D721Med (cell line): ENCODE results near the gene FARS2.

ENCODE experiments used
- DNase-seq: peaks from one replicate; pipeline ENCODE4 v3.0.0; 2011; ENCODE audit warnings: low spot score; ENCODE audit not compliant: insufficient read length
- FAIRE-seq: peaks from 2 replicates; lab custom pipeline; 2011; peaks lifted over from hg19 to GRCh38; lab: Jason Lieb, UNC
- CTCF ChIP-seq: IDR thresholded peaks from 2 replicates; pipeline ENCODE4 v1.5.1; 2012; ENCODE audit warnings: mild to moderate bottlenecking, control low read depth; ENCODE audit not compliant: insufficient read depth; ENCODE audit errors: missing control alignments

FARS2 gene

GRCh38 chr6:5520796-5521195 lies 259.5 kb downstream of the FARS2 start:
- no peak for TF ChIP-seq CTCF
- DNase-seq (no peak), FAIRE-seq (no peak)

DNA sequence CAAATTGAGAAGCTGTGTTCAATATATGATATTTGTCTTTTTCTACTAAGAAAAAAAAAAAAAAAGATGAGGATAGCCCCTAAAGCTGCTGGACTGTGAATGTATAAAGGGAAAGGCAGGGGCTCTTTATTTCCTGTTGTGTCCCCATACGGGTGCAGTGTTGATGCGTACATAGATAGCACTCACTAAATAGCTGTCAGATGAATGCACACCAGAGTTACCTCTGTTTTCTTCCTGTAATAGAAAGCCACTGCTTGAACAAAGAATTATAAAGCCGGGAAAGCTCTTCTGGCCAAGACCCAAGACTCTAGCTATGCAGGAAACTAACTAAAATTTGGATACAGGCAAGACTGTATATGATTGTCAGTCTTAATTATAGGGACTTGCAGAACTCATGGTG lies 260.0 kb downstream of the FARS2 start:
- FAIRE-seq = no peak
- no peak for DNase-seq
- no peak for TF ChIP-seq CTCF

- DNase-seq = no peak
- FAIRE-seq = no peak
- TF ChIP-seq CTCF = no peak
These were observed 260.8 kb downstream of the FARS2 start for GRCh38 chr6:5522147-5522546.

GRCh38 chr6:5524110-5524509 lies 262.8 kb downstream of the FARS2 start:
- no peak for DNase-seq
- no peak for FAIRE-seq
- TF ChIP-seq CTCF = no peak

GRCh38 chr6:5525209-5525608 lies 263.9 kb downstream of the FARS2 start:
- FAIRE-seq (no peak), DNase-seq (no peak)
- no peak for TF ChIP-seq CTCF

DNA sequence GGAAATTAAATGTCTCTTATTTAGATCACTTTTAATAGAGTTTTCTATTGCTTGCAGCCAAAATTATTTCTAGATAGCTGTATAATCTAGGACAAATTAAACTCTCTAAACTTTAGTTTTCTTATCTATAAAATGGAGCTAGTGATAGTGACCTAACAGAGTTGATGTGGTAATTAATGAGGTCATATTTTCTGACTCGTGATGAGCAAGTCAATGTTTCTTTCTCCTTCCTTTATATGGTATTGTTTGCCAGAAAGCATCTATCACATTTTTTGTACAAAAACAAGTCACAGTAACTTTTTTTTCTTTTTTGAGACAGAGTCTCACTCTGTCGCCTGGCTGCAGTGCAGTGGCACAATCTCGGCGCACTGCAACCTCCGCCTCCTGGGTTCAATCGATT lies 267.7 kb downstream of the FARS2 start:
- DNase-seq (no peak), FAIRE-seq (no peak)
- TF ChIP-seq CTCF = no peak

DNA sequence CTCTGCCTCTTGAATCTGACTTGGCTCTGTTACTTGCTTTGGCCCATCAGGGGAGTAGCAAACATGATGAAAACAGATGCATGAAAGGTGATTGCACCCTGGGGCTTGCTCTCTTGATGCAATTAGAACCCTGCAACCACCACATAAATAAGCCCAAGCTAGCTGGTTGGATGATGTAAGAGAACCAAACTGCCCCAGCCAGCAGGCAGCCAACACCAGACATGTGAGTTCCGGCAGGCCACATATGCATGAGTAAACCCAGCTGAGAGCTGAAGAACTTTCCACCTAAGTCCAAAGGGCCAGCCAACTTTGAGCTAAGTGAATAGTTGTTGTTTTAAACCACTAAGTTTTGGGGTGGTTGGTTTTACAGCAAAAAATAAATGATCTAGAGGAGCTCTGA lies 268.4 kb downstream of the FARS2 start:
- TF ChIP-seq CTCF = no peak
- no peak for DNase-seq
- no peak for FAIRE-seq
